NCI-H1417 (cell line): ENCODE data around the gene SYT7.
"Not testable (repeated sequence)": the region's sequence is repeated elsewhere in the genome, so short reads cannot be mapped to it uniquely, and the experiment has no call there.

ENCODE experiments used
- DNase-seq, 3 experiments: peaks; one replicate each; lab custom pipeline; 2025; lab: John Stamatoyannopoulos, UW

Gene SYT7

GRCh38 chr11:61476371-61476770 is 104.5 kb downstream of the SYT7 start:
- no peak for DNase-seq

DNA sequence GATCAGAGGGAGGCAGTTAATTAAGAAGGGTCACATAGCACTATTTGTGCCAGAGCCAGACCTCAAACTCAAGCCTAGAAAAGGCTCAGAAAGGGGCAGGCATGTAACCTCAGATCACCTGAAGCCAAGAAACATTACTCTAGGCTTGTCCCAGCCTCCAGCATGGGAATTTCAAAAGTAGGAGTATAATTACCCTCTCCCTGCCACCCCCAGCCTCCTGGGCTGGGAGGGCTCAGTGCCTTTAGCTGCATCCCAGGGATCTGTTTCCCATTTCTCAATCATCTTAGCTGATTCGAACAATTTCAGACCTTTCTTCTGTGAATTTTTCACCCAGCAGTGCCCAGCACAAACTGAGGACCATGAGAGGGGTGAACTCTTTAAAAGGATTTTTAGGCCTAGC is 105.4 kb downstream of the SYT7 start:
- no peak for DNase-seq

GRCh38 chr11:61474013-61474643 is 106.7 kb downstream of the SYT7 start:
- no peak for DNase-seq

DNA sequence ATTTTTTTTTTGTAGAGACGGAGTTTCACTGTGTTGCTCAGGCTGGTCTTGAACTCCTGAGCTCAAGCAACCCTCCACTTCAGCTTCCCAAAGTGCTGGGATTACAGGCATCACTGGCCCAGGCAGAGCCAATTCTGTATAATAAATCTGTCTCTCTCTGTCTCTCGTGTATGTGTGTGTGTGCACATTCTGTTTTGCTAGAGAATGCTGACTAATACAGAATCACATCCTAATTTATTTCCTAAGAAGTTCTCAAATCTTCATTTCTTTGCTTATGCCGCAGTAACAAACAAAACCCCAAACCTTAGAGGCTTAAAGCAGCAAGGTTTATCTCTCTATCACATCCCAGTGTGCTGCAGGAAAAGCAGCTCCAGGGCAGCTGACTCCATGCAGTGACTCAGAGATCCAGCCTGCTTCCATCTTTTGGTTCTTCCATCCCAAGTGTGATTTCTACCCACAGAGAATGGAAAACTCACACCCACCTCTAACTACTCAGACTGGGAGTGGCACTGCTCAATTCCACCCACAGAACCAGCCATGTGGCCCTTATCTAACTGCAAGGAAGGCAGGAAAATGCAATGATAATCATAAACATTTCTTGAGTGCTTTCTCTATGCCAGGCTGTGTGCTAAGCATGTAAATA is 107.4 kb downstream of the SYT7 start:
- no peak for DNase-seq

DNA sequence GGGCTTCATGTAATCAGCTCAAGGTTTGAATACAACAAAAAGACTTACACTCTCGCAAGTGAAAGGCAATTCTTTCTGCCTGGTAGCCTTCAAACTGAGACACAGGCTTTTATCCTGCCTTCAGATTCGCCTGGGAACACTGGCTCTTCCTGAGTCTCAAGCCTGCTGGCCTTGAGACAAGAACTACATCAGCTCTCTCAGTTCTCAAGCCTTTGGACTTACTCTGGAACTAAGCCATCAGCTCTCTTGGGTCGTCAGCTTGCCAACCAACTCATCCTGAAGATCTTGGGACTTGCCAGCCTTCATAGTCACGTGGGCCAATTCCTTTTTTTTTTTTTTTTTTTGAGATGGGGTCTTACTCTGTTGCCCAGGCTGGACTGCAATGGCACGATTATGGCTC is 108.0 kb downstream of the SYT7 start:
- DNase-seq: no peak

DNA sequence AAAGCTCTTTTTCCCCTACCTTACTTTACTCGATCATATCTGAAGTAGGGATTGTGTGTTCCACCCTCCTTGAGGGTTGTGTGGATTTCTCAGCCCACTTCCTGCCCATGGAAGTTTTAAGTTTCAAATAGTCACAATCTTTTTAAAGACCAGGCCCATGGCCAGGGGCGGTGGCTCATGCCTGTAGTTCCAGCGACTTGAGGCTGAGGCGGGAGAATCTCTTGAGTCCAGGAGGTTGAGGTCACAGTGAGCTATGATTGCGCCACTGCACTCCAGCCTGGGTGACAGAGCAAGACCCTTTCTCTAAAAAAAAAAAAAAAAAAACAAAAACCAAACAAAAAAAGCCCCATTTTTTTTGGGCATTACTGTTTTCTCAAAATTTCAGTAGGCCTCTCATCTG is 108.6 kb downstream of the SYT7 start:
- DNase-seq: no peak

DNA sequence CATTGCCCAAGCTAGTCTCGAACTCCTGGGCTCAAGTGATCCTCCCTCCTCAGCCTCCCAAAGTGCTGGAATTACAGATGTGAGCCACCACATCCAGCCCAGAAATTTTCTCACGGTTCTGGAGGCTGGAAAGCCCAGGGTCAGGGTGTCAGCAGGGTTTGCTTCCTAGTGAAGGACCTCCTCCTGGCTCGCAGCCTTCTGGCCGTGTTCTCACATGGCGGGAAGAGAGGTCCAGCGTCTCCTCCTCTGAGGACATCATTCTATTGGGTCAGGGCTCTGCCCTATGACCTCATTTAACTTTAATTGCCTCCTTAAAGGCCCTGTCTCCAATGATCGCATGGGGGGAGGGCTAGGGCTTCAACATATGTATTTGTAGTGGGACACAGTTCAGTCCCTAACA is 112.9 kb downstream of the SYT7 start:
- DNase-seq: no peak

- DNase-seq: not testable (repeated sequence)
Observed at GRCh38 chr11:61467602-61468001, 113.3 kb downstream of the SYT7 start.
